Spleen (tissue), 11 donors: ENCODE data around the gene OBSL1. TPM values are rescaled to one million over a fixed set of nuclear protein-coding genes. Genes with fewer than 3 reads are reported as not detected.

Experiments used
- DNase-seq: peaks from one replicate; pipeline ENCODE4 v3.0.0-alpha.2; 2020
- H3K27ac ChIP-seq, 8 donors: fragments of 200-600 bp; sonication (generic) in 7 of 8; 1 replicate in 4 of 8; 2 replicates in 4 of 8; pipeline versions ENCODE4 v1.5.0 to v1.8.0; 2016 to 2021; ENCODE audit warnings: inconsistent platforms in 4 of 8, mild to moderate bottlenecking in 4 of 8, moderate library complexity in 1 of 8
- H3K27me3 ChIP-seq, 7 donors: fragments of 200-600 bp; sonication (generic) in 6 of 7; replicated peaks in 1 of 7; 1 replicate in 4 of 7; 2 replicates in 3 of 7; pipeline versions ENCODE4 v1.5.0 to v1.8.0; 2016 to 2021; ENCODE audit warnings: inconsistent platforms in 3 of 7, mild to moderate bottlenecking in 1 of 7
- H3K36me3 ChIP-seq, 6 donors: fragments of 200-600 bp; sonication (generic) in 5 of 6; 1 replicate in 4 of 6; 2 replicates in 2 of 6; pipeline versions ENCODE4 v1.5.0 to v1.8.0; 2016 to 2021; ENCODE audit warnings: inconsistent platforms in 2 of 6
- H3K4me1 ChIP-seq, 6 donors: fragments of 200-600 bp; sonication (generic) in 5 of 6; 1 replicate in 3 of 6; 2 replicates in 3 of 6; pipeline versions ENCODE4 v1.5.0 to v1.8.0; 2016 to 2021; ENCODE audit warnings: inconsistent platforms in 3 of 6
- H3K4me3 ChIP-seq, 8 donors: fragments of 200-600 bp; sonication (generic) in 7 of 8; 1 replicate in 4 of 8; 2 replicates in 4 of 8; pipeline versions ENCODE4 v1.5.0 to v1.8.0; 2016 to 2021; ENCODE audit warnings: inconsistent platforms in 4 of 8, mild to moderate bottlenecking in 4 of 8, moderate library complexity in 2 of 8
- H3K9me3 ChIP-seq, 8 donors: fragments of 200-600 bp; sonication (generic) in 7 of 8; 1 replicate in 4 of 8; 2 replicates in 4 of 8; pipeline versions ENCODE4 v1.5.0 to v1.8.0; 2016 to 2021; ENCODE audit warnings: inconsistent platforms in 4 of 8
- CTCF ChIP-seq, 11 experiments: fragments of 200-600 bp in 7 of 11; fragments of 450-650 bp in 4 of 11; sonication (generic) in 4 of 11; IDR thresholded peaks in 8 of 11; conservative IDR thresholded peaks in 3 of 11; 1 replicate in 7 of 11; 2 replicates in 4 of 11; pipeline versions ENCODE4 v1.4.0 to v1.8.0; 2016 to 2021; ENCODE audit warnings: antibody characterized with exemption in 11 of 11, inconsistent platforms in 4 of 11, mild to moderate bottlenecking in 1 of 11
- POLR2A ChIP-seq, 3 donors: fragments of 450-650 bp; IDR thresholded peaks; one replicate each; pipeline ENCODE4 v1.5.1; 2017; ENCODE audit warnings: antibody characterized with exemption in 3 of 3, mild to moderate bottlenecking in 1 of 3
- POLR2AphosphoS5 ChIP-seq, 3 donors: sonication (generic); formaldehyde crosslinking; IDR thresholded peaks; one replicate each; pipeline ENCODE4 v1.5.1; 2017; ENCODE audit warnings: antibody characterized with exemption in 3 of 3
- WGBS, 5 donors: extraction: QIAGEN DNeasy Blood & Tissue Kit in 3 of 5; methylation state at CpG; one replicate each; pipeline versions ENCODE4 v1.1.5 to v1.1.7; 2013 to 2018; 5-methylcytosine and 5-hydroxymethylcytosine counted together
- intact Hi-C: fragments of 100-400 bp; cut with DNase I; formaldehyde crosslinking; loops from one replicate; pipeline ENCODE4 v1.15.0; 2023; ENCODE audit warnings: low total_unique reads
- polyA plus RNA-seq, 3 donors: library from polyadenylated mRNA; stranded (reverse); fragments of 200-250 nt; gene quantifications; one replicate each; pipeline ENCODE4 v1.2.1, GENCODE V29; 2013
- total RNA-seq, 7 donors: library from RNA; depleted of rRNA in 3 of 7; stranded (reverse); fragments of >200 nt in 3 of 7; fragmentation: NEBNext Ultra II Directional in 4 of 7; extraction: Animal tissue kit (Norgen Biotek cat#: 25700) in 4 of 7; gene quantifications; one replicate each; pipeline versions ENCODE4 v1.1.0 to v1.2.1, GENCODE V29; 2016 to 2021
- donor health status: healthy with polysubstance abuse.
- donor health status: DM: no; HTN: no; CAD: no; lungs with moderate emphysema.
- donor health status: DM: no; HTN: no; CAD: no.
- donor health status: Bipolar disorder and iron deficiency.
- donor health status: healthy.
- donor health status: DM: no; HTN: no; CAD: no.
- donor health status: DM: yes; HTN: yes; CAD: no.

The OBSL1 gene
- total and polyA plus RNA-seq, 10 donors = 15.9 to 51.6 (median 31.0) TPM

GRCh38 chr2:219591091-219591490 is 19.8 kb upstream of the OBSL1 start:
- Histone ChIP-seq H3K27me3 (peaks cover 0 to 2% (median 0%) of the 10 kb centered on the region in 7 donors), H3K4me3 (no peak overlapping the region), H3K9me3 (no peaks in the 10 kb centered on the region), H3K36me3 (no peaks in the 10 kb centered on the region), H3K27ac (no peak overlapping the region), H3K4me1 (no peaks in the 10 kb centered on the region)
- intact Hi-C loops = no loop called here
- no peak for DNase-seq
- WGBS, 5 donors = 52 to 91% (median 66%) methylated on average over 4 of the region's 4 CpGs
- TF ChIP-seq POLR2AphosphoS5 (IDR thresholded peaks at IDR 0.05) (no peak), CTCF (IDR thresholded peaks at IDR 0.05 in 8 of 11, conservative IDR thresholded peaks at IDR 0.05 in 3 of 11) (no peak), POLR2A (IDR thresholded peaks at IDR 0.05) (no peak)

- H3K9me3 ChIP-seq = no peaks in the 10 kb centered on the region
- H3K4me3 ChIP-seq = no peak overlapping the region
- whole genome bisulfite sequencing, 5 donors = 32 to 89% (median 79%) methylated on average over 2 of the region's 2 CpGs; no CpG with 5 or more reads in 1 of the 5 donors
- H3K4me1 ChIP-seq = no peaks in the 10 kb centered on the region
- intact Hi-C loops = no loop called here
- no peak overlapping the region for H3K27ac ChIP-seq
- no peak for DNase-seq
- TF ChIP-seq POLR2AphosphoS5 (IDR thresholded peaks at IDR 0.05) (no peak), POLR2A (IDR thresholded peaks at IDR 0.05) (no peak), CTCF (IDR thresholded peaks at IDR 0.05 in 8 of 11, conservative IDR thresholded peaks at IDR 0.05 in 3 of 11) (no peak)
- no peaks in the 10 kb centered on the region for H3K36me3 ChIP-seq
- peaks cover 0 to 31% (median 0%) of the 10 kb centered on the region in 7 donors for H3K27me3 ChIP-seq
Observed at GRCh38 chr2:219581346-219581745, 10.0 kb upstream of the OBSL1 start.

- Histone ChIP-seq H3K9me3 (no peaks in the 10 kb centered on the region), H3K36me3 (no peaks in the 10 kb centered on the region), H3K27ac (no peak overlapping the region), H3K27me3 (peaks cover 0 to 34% (median 0%) of the 10 kb centered on the region in 7 donors), H3K4me3 (no peak overlapping the region), H3K4me1 (no peaks in the 10 kb centered on the region)
- no peak for DNase-seq
- intact Hi-C loops = no loop called here
- WGBS, 5 donors = 67 to 87% (median 70%) methylated on average over 8 of the region's 8 CpGs
- no peak for TF ChIP-seq POLR2A (IDR thresholded peaks at IDR 0.05)
- TF ChIP-seq POLR2AphosphoS5 (IDR thresholded peaks at IDR 0.05) = no peak
- no peak for TF ChIP-seq CTCF (IDR thresholded peaks at IDR 0.05 in 8 of 11, conservative IDR thresholded peaks at IDR 0.05 in 3 of 11)
Observed at GRCh38 chr2:219578811-219579613, 7.7 kb upstream of the OBSL1 start.
